Body of pancreas (tissue), 4 donors: ENCODE data around the gene DARS1.

Experiments
- POLR2A ChIP-seq, 3 donors: fragments of 450-650 bp; IDR thresholded peaks; one replicate each; pipeline ENCODE4 v1.6.1; 2016; ENCODE audit warnings: antibody characterized with exemption in 3 of 3, mild to moderate bottlenecking in 2 of 3
- TF ChIP-seq, protein P1 (sequence below), 7 experiments: fragments of 450-650 bp in 4 of 7; fragments of 200-600 bp in 3 of 7; sonication (generic) in 3 of 7; IDR thresholded peaks; one replicate each; pipeline ENCODE4 v1.5.1; 2016 to 2019; ENCODE audit warnings: antibody characterized with exemption in 7 of 7

DNA sequence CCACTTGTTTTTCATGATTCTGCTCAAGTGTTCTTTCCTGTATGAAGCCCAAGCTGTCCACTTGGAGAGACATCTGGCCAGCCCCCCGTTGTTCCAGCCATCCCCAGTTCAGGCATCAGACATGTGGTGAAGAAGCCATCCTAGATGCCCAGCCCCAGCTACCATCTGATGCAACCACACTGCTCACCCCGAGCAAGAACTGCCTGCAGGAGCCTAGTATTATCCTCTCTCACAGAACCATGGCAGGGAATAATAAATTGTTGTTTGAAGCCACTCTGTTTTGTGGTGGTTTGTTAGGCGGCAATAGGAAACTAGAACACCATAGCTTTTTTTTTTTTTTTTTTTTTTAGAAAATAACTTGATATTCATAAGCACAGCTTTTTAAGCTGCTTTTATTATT, 19.5 kb upstream of the DARS1 start:
- TF ChIP-seq, protein P1, sequence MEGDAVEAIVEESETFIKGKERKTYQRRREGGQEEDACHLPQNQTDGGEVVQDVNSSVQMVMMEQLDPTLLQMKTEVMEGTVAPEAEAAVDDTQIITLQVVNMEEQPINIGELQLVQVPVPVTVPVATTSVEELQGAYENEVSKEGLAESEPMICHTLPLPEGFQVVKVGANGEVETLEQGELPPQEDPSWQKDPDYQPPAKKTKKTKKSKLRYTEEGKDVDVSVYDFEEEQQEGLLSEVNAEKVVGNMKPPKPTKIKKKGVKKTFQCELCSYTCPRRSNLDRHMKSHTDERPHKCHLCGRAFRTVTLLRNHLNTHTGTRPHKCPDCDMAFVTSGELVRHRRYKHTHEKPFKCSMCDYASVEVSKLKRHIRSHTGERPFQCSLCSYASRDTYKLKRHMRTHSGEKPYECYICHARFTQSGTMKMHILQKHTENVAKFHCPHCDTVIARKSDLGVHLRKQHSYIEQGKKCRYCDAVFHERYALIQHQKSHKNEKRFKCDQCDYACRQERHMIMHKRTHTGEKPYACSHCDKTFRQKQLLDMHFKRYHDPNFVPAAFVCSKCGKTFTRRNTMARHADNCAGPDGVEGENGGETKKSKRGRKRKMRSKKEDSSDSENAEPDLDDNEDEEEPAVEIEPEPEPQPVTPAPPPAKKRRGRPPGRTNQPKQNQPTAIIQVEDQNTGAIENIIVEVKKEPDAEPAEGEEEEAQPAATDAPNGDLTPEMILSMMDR (IDR thresholded peaks at IDR 0.05) = no peak
- TF ChIP-seq POLR2A (IDR thresholded peaks at IDR 0.05) = no peak
